CD14-positive monocyte (primary cell): Measurements from ENCODE around the gene MTA1. TPM values are rescaled to one million over a fixed set of nuclear protein-coding genes. Genes with fewer than 3 reads are reported as not detected.
A peak's percentile ranks its signal among the peaks of the same experiment; 100 is the strongest.

Source experiments
- DNase-seq, 3 donors: peaks; one replicate each; pipeline ENCODE4 v3.0.0-alpha.2; 2011 to 2022
- H2AFZ ChIP-seq: 2 replicates; pipeline ENCODE4 v1.6.0; 2012; ENCODE audit warnings: mild to moderate bottlenecking, low read depth, low read length, inconsistent platforms; ENCODE audit not compliant: insufficient read depth, poor library complexity, severe bottlenecking
- H3K27ac ChIP-seq, 2 donors: 1 replicate in 1 of 2; 2 replicates in 1 of 2; pipeline ENCODE4 v1.5.1; 2012 to 2013; ENCODE audit warnings: low read length in 2 of 2, control low read depth in 1 of 2, inconsistent platforms in 1 of 2, low read depth in 1 of 2, mild to moderate bottlenecking in 1 of 2
- H3K27me3 ChIP-seq, 2 donors: one replicate each; pipeline versions ENCODE4 v1.6.0 to v1.6.1; 2011 to 2013; ENCODE audit warnings: low read length in 2 of 2; ENCODE audit not compliant: control insufficient read depth in 2 of 2, insufficient read depth in 2 of 2
- H3K36me3 ChIP-seq, 2 donors: replicated peaks in 1 of 2; 1 replicate in 1 of 2; 2 replicates in 1 of 2; pipeline versions ENCODE4 v1.5.1 to v1.6.1; 2012 to 2013; ENCODE audit warnings: low read length in 2 of 2, control low read depth in 1 of 2, inconsistent platforms in 1 of 2, mild to moderate bottlenecking in 1 of 2; ENCODE audit not compliant: insufficient read depth in 2 of 2, control insufficient read depth in 1 of 2
- H3K4me1 ChIP-seq, 2 donors: 1 replicate in 1 of 2; 2 replicates in 1 of 2; pipeline versions ENCODE4 v1.5.1 to v1.6.1; 2012 to 2013; ENCODE audit warnings: low read length in 2 of 2, control low read depth in 1 of 2, inconsistent platforms in 1 of 2, mild to moderate bottlenecking in 1 of 2, moderate library complexity in 1 of 2; ENCODE audit not compliant: insufficient read depth in 2 of 2, control insufficient read depth in 1 of 2
- H3K4me2 ChIP-seq: replicated peaks from 2 replicates; pipeline ENCODE3; 2012; ENCODE audit warnings: low read length, moderate library complexity, mild to moderate bottlenecking; ENCODE audit not compliant: poor library complexity, severe bottlenecking; ENCODE audit errors: extremely low read depth
- H3K4me3 ChIP-seq, 3 experiments: fragments of 200-600 bp in 1 of 3; sonication (generic) in 1 of 3; replicated peaks in 1 of 3; 1 replicate in 2 of 3; 2 replicates in 1 of 3; pipeline ENCODE4 v1.5.1; 2011 to 2013; ENCODE audit warnings: low read length in 3 of 3, mild to moderate bottlenecking in 3 of 3, control low read depth in 2 of 3, low read depth in 2 of 3, inconsistent platforms in 1 of 3, moderate library complexity in 1 of 3
- H3K79me2 ChIP-seq: 2 replicates; pipeline ENCODE4 v1.6.0; 2012; ENCODE audit warnings: mild to moderate bottlenecking, control low read depth, inconsistent platforms, low read length, moderate library complexity; ENCODE audit not compliant: insufficient read depth
- H3K9ac ChIP-seq: 2 replicates; pipeline ENCODE4 v1.6.0; 2017; ENCODE audit warnings: low read length, mild to moderate bottlenecking; ENCODE audit not compliant: insufficient read depth, poor library complexity, severe bottlenecking
- H3K9me3 ChIP-seq, 2 donors: replicated peaks in 1 of 2; 1 replicate in 1 of 2; 2 replicates in 1 of 2; pipeline versions ENCODE4 v1.5.1 to v1.6.1; 2012 to 2013; ENCODE audit warnings: low read length in 2 of 2, control low read depth in 1 of 2; ENCODE audit not compliant: control insufficient read depth in 1 of 2, insufficient read depth in 1 of 2
- H4K20me1 ChIP-seq: 2 replicates; pipeline ENCODE4 v1.6.0; 2012; ENCODE audit warnings: mild to moderate bottlenecking, low read length, control low read depth, moderate library complexity; ENCODE audit not compliant: insufficient read depth
- H3K27ac Mint-ChIP-seq, 7 donors: one replicate each; pipeline ENCODE4 v1.8.0; 2020; ENCODE audit warnings: mild to moderate bottlenecking in 7 of 7, mixed read lengths in 7 of 7, moderate library complexity in 6 of 7, inconsistent platforms in 2 of 7
- H3K27me3 Mint-ChIP-seq, 3 donors: one replicate each; pipeline ENCODE4 v1.8.0; 2021 to 2022; ENCODE audit warnings: low read depth in 3 of 3, mild to moderate bottlenecking in 3 of 3, mixed read lengths in 3 of 3, moderate library complexity in 3 of 3, inconsistent platforms in 1 of 3
- H3K36me3 Mint-ChIP-seq, 2 donors: one replicate each; pipeline ENCODE4 v1.8.0; 2020; ENCODE audit warnings: mixed read lengths in 2 of 2, inconsistent platforms in 1 of 2, mild to moderate bottlenecking in 1 of 2
- H3K4me1 Mint-ChIP-seq: one replicate; pipeline ENCODE4 v1.8.0; 2020; ENCODE audit warnings: mild to moderate bottlenecking, mixed read lengths
- H3K4me3 Mint-ChIP-seq, 2 donors: one replicate each; pipeline ENCODE4 v1.8.0; 2020; ENCODE audit warnings: mild to moderate bottlenecking in 2 of 2, mixed read lengths in 2 of 2, moderate library complexity in 1 of 2
- H3K9me3 Mint-ChIP-seq, 7 donors: one replicate each; pipeline ENCODE4 v1.8.0; 2020 to 2022; ENCODE audit warnings: mixed read lengths in 7 of 7, mild to moderate bottlenecking in 6 of 7, moderate library complexity in 6 of 7, inconsistent platforms in 2 of 7
- CTCF ChIP-seq: fragments of 200-600 bp; IDR thresholded peaks from one replicate; pipeline ENCODE4 v1.8.0; 2022; ENCODE audit warnings: antibody characterized with exemption, mild to moderate bottlenecking
- WGBS: methylation state at CpG from one replicate; pipeline ENCODE4 v1.1.5; 2013; ENCODE audit warnings: missing lambda C conversion rate; ENCODE audit not compliant: insufficient coverage; 5-methylcytosine and 5-hydroxymethylcytosine counted together
- intact Hi-C, 2 donors: fragments of 100-400 bp; cut with micrococcal nuclease; formaldehyde crosslinking; loops; one replicate each; pipeline versions ENCODE4 v1.15.0 to v1.15.1; 2023
- polyA plus RNA-seq, 3 donors: library from polyadenylated mRNA; depleted of rRNA in 1 of 3; unstranded in 2 of 3; stranded (reverse) in 1 of 3; fragments of 300-500 nt in 2 of 3; fragments of >200 nt in 1 of 3; fragmentation: Illumina TruSeq in 2 of 3; gene quantifications; 1 replicate in 2 of 3; 2 replicates in 1 of 3; pipeline ENCODE4 v1.2.3, GENCODE V29; 2012 to 2021

MTA1 gene
- polyA plus RNA-seq, 3 donors: 0.91 to 102 (median 2.0) TPM

- H3K36me3 Mint-ChIP-seq: peaks cover 6 to 29% of the 10 kb centered on the region in 2 donors
- Histone ChIP-seq H2AFZ (peak overlapping the region; percentile 61), H3K79me2 (no peaks in the 10 kb centered on the region), H3K36me3 (peaks cover 9 to 10% of the 10 kb centered on the region in 2 donors), H4K20me1 (no peaks in the 10 kb centered on the region), H3K4me3 (peak overlapping the region in 1 of 3 experiments; percentile 49), H3K9ac (peak overlapping the region; percentile 56), H3K4me2 (peak overlapping the region; percentile 64), H3K27ac (peak overlapping the region; percentile 82 to 87), H3K27me3 (no peaks in the 10 kb centered on the region), H3K9me3 (no peaks in the 10 kb centered on the region), H3K4me1 (peaks cover 78 to 93% of the 10 kb centered on the region in 2 donors)
- H3K27ac Mint-ChIP-seq: peak overlapping the region; percentile 85 to 96 (median 92)
- no peaks in the 10 kb centered on the region for H3K9me3 Mint-ChIP-seq
- peak in 2 of 3 donors; percentile 26 to 36 for DNase-seq
- no peak for TF ChIP-seq CTCF
- 26% methylated on average over 7 of the region's 12 CpGs for WGBS
- H3K27me3 Mint-ChIP-seq: no peaks in the 10 kb centered on the region
- intact Hi-C loops: loop anchor here in 1 of 2 donors (5.0 kb wide), 1 partner anchor 83 kb away; the partner anchor contains the start of gene CRIP2
- peaks cover 67% of the 10 kb centered on the region for H3K4me1 Mint-ChIP-seq
- peak overlapping the region; percentile 27 to 39 for H3K4me3 Mint-ChIP-seq
Observed at GRCh38 chr14:105389534-105389933, 30.1 kb upstream of the MTA1 start.

- Mint-ChIP-seq H3K9me3 (no peaks in the 10 kb centered on the region), H3K36me3 (peaks cover 6 to 29% of the 10 kb centered on the region in 2 donors), H3K4me1 (peaks cover 72% of the 10 kb centered on the region), H3K27me3 (no peaks in the 10 kb centered on the region), H3K27ac (peak overlapping the region; percentile 85 to 96 (median 93)), H3K4me3 (peak overlapping the region; percentile 69 to 80)
- H3K9ac ChIP-seq: peak overlapping the region; percentile 56
- no peaks in the 10 kb centered on the region for H3K9me3 ChIP-seq
- intact Hi-C loops: loop anchor here (2.0 to 5.0 kb wide), 2 partner anchors 15 to 82 kb away; partner anchors contain the start of gene CRIP2 (in 1 of the 2)
- peak overlapping the region; percentile 61 for H2AFZ ChIP-seq
- no peaks in the 10 kb centered on the region for H4K20me1 ChIP-seq
- no peaks in the 10 kb centered on the region for H3K27me3 ChIP-seq
- peak overlapping the region; percentile 64 for H3K4me2 ChIP-seq
- peak overlapping the region in 1 of 3 experiments; percentile 49 for H3K4me3 ChIP-seq
- peak overlapping the region; percentile 82 to 87 for H3K27ac ChIP-seq
- no peak for TF ChIP-seq CTCF
- DNase-seq: peak; percentile 51 to 68 (median 66)
- no peaks in the 10 kb centered on the region for H3K79me2 ChIP-seq
- WGBS: 45% methylated on average over 18 of the region's 27 CpGs
- peaks cover 3% of the 10 kb centered on the region in 2 donors for H3K36me3 ChIP-seq
- H3K4me1 ChIP-seq: peaks cover 84 to 99% of the 10 kb centered on the region in 2 donors
Observed at GRCh38 chr14:105389976-105390848, 29.4 kb upstream of the MTA1 start.
